Measurements from ENCODE around the gene TCF4.

TCF4 gene

DNA sequence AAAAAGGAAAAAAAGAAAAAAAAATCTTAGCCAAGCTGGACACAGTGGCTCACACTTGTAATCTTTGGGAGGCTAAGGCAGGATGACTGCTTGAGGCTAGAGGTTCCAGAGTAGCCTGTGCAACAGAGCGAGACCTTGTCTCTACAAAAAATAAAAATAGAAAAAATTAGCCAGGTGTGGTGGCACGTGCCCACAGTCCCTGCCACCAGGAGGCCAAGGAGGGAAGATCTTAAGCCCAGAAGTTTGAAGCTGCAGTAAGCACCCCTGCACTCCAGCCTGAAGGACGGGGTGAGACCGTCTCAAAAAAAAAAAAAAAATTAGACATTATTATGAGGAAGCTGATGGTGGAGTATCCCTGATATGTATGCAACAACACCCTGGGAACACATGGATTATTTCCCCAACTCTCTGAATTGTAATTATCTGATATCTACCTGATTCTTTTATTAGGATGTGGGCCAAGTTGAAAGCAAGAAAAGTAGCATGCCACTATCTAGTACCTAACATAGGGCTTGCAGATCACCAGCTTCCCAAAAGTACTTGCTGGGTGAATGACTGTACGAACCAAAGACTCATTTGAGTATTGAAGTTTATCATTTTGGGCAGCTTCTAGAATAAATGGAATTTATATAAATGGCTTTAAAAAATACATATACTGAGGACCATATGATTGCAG, 140.9 kb downstream of the TCF4 start:
- H3K36me3 ChIP-seq (ENCODE audit: control insufficient read depth in 2 of 2, insufficient read depth in 1 of 2, low read length in 2 of 2), result no peaks in the 10 kb centered on the region
- TF ChIP-seq SP7 (tag by site-specific recombination; IDR thresholded peaks at IDR 0.05), result no peak
- TF ChIP-seq, protein P1, sequence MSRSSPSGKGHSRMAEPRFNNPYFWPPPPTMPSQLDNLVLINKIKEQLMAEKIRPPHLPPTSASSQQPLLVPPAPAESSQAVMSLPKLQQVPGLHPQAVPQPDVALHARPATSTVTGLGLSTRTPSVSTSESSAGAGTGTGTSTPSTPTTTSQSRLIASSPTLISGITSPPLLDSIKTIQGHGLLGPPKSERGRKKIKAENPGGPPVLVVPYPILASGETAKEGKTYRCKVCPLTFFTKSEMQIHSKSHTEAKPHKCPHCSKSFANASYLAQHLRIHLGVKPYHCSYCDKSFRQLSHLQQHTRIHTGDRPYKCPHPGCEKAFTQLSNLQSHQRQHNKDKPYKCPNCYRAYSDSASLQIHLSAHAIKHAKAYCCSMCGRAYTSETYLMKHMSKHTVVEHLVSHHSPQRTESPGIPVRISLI (tag by site-specific recombination; IDR thresholded peaks at IDR 0.05), result no peak
- no peak for TF ChIP-seq ZNF416 (tag by site-specific recombination; IDR thresholded peaks at IDR 0.05)
- no peak for TF ChIP-seq SCRT2 (tag by site-specific recombination; IDR thresholded peaks at IDR 0.05)
- TF ChIP-seq ZNF2 (tag by site-specific recombination; IDR thresholded peaks at IDR 0.05), result no peak
- H3K9me3 ChIP-seq (ENCODE audit: control insufficient read depth, insufficient read depth, low read depth, low read length), result no peaks in the 10 kb centered on the region
- no peaks in the 10 kb centered on the region for H3K4me1 ChIP-seq (ENCODE audit: control insufficient read depth, insufficient read depth, low read length)
- POLR2A ChIA-PET, result no interaction called here
- CTCF ChIA-PET, result no interaction called here
- no peak overlapping the region for H3K27ac ChIP-seq (ENCODE audit: extremely low read depth, low read depth, low read length)
- H3K4me3 ChIP-seq (ENCODE audit: low read depth, low read length), result no peak overlapping the region

DNA sequence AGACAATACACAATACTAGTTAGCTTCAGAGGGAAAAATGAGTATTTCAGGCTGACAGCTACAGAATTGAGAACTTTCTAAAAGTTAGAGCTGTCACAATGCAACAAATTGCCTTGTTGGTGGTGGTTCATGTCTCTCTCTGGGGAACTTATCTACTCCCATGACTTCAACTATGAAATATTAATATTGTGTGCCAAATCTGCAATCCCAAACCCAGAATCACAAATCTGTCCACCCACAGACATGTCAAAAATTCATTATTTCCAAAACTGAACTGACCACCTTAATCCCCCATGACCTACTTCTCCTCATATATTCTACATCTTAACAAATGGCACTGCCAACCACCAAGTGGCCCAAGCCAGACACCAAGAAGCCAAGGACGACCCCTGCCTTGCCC, 143.5 kb downstream of the TCF4 start:
- Histone ChIP-seq H3K27ac (ENCODE audit: extremely low read depth, low read depth, low read length) (no peak overlapping the region), H3K9me3 (ENCODE audit: control insufficient read depth, insufficient read depth, low read depth, low read length) (no peaks in the 10 kb centered on the region), H3K4me3 (ENCODE audit: low read depth, low read length) (no peak overlapping the region), H3K4me1 (ENCODE audit: control insufficient read depth, insufficient read depth, low read length) (no peaks in the 10 kb centered on the region), H3K36me3 (ENCODE audit: control insufficient read depth in 2 of 2, insufficient read depth in 1 of 2, low read length in 2 of 2) (no peaks in the 10 kb centered on the region)
- CTCF ChIA-PET, result interaction anchor here (0.6 to 2.1 kb wide), 3 partner anchors 29 to 1276 kb away, joined by 3 to 6 read pairs (median 3); no protein-coding TSS in a partner anchor
- POLR2A ChIA-PET, result no interaction called here
- TF ChIP-seq, protein P2, sequence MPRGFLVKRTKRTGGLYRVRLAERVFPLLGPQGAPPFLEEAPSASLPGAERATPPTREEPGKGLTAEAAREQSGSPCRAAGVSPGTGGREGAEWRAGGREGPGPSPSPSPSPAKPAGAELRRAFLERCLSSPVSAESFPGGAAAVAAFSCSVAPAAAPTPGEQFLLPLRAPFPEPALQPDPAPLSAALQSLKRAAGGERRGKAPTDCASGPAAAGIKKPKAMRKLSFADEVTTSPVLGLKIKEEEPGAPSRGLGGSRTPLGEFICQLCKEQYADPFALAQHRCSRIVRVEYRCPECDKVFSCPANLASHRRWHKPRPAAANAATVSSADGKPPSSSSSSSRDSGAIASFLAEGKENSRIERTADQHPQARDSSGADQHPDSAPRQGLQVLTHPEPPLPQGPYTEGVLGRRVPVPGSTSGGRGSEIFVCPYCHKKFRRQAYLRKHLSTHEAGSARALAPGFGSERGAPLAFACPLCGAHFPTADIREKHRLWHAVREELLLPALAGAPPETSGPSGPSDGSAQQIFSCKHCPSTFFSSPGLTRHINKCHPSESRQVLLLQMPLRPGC (tag by site-specific recombination; IDR thresholded peaks at IDR 0.05), result no peak
- TF ChIP-seq ZNF776 (tag by site-specific recombination; IDR thresholded peaks at IDR 0.05; ENCODE audit: borderline replicate concordance), result no peak
- no peak for TF ChIP-seq ZNF473 (tag by site-specific recombination; IDR thresholded peaks at IDR 0.05)
- no peak for TF ChIP-seq ZNF624 (tag by site-specific recombination; IDR thresholded peaks at IDR 0.05)
- TF ChIP-seq ZNF10 (tag by site-specific recombination; IDR thresholded peaks at IDR 0.05), result no peak
- no peak for TF ChIP-seq TCF7L2 (IDR thresholded peaks at IDR 0.05; ENCODE audit: borderline replicate concordance, low read depth, low read length)
- no peak for TF ChIP-seq HOXA7 (CRISPR knock-in tag; IDR thresholded peaks at IDR 0.05; ENCODE audit: borderline replicate concordance)
- no peak for TF ChIP-seq ZBTB48 (tag by site-specific recombination; IDR thresholded peaks at IDR 0.05)

DNA sequence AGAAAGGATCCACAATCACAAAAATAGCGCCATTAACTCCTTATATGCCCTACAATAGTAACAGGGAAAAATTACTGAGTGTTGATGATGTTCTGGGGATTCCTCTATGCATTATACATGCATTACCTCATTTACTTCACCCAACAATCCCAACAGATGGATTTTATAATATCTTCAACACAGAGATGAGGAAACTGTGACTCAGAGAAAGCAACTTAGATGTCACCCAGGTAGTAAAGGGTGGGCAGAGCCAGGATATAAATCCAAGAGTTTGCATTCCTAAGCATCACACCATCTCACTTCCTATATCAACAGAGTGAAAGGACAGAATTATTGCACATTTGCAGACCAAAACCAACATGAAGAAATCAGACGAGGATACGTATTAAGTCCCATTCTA, 144.2 kb downstream of the TCF4 start:
- Histone ChIP-seq H3K27ac (ENCODE audit: extremely low read depth, low read depth, low read length) (no peak overlapping the region), H3K9me3 (ENCODE audit: control insufficient read depth, insufficient read depth, low read depth, low read length) (no peaks in the 10 kb centered on the region), H3K4me1 (ENCODE audit: control insufficient read depth, insufficient read depth, low read length) (no peaks in the 10 kb centered on the region), H3K36me3 (ENCODE audit: control insufficient read depth in 2 of 2, insufficient read depth in 1 of 2, low read length in 2 of 2) (no peaks in the 10 kb centered on the region), H3K4me3 (ENCODE audit: low read depth, low read length) (no peak overlapping the region)
- CTCF ChIA-PET, result interaction anchor here (0.6 to 2.1 kb wide), 2 partner anchors 29 to 1275 kb away, joined by 3 to 6 read pairs; no protein-coding TSS in a partner anchor
- POLR2A ChIA-PET, result no interaction called here
- TF ChIP-seq ZNF629 (tag by site-specific recombination; IDR thresholded peaks at IDR 0.05) (no peak), MYNN (tag by site-specific recombination; IDR thresholded peaks at IDR 0.05; ENCODE audit: borderline replicate concordance) (no peak), ZNF138 (tag by site-specific recombination; IDR thresholded peaks at IDR 0.05; ENCODE audit: borderline replicate concordance) (no peak), ZFP69B (tag by site-specific recombination; IDR thresholded peaks at IDR 0.05) (no peak), KLF1 (tag by site-specific recombination; IDR thresholded peaks at IDR 0.05) (no peak), SP2 (tag by site-specific recombination; IDR thresholded peaks at IDR 0.05) (no peak), ZNF175 (tag by site-specific recombination; IDR thresholded peaks at IDR 0.05) (no peak), HOXA7 (CRISPR knock-in tag; IDR thresholded peaks at IDR 0.05; ENCODE audit: borderline replicate concordance) (no peak), SCRT2 (tag by site-specific recombination; IDR thresholded peaks at IDR 0.05) (no peak), ZNF830 (tag by site-specific recombination; IDR thresholded peaks at IDR 0.05; ENCODE audit: low read depth) (no peak), ZNF248 (tag by site-specific recombination; IDR thresholded peaks at IDR 0.05) (no peak), ZNF677 (tag by site-specific recombination; IDR thresholded peaks at IDR 0.05) (no peak), ZNF354C (tag by site-specific recombination; IDR thresholded peaks at IDR 0.05; ENCODE audit: borderline replicate concordance, low read depth) (no peak), SP7 (tag by site-specific recombination; IDR thresholded peaks at IDR 0.05) (no peak), RBAK (tag by site-specific recombination; IDR thresholded peaks at IDR 0.05) (no peak), ZNF501 (tag by site-specific recombination; IDR thresholded peaks at IDR 0.05) (no peak), ZNF121 (tag by site-specific recombination; IDR thresholded peaks at IDR 0.05) (no peak), ZNF221 (tag by site-specific recombination; IDR thresholded peaks at IDR 0.05; ENCODE audit: borderline replicate concordance) (no peak), ZBTB7A (tag by site-specific recombination; IDR thresholded peaks at IDR 0.05; ENCODE audit: low read depth) (no peak)
